Measurements from ENCODE around the gene PDIK1L. TPM values are rescaled to one million over a fixed set of nuclear protein-coding genes. Genes with fewer than 3 reads are reported as not detected.

PDIK1L gene
- total and polyA plus RNA-seq, 2 of the 8 experiments (the other 6 are each of a cell fraction or from before 2014, with no cell fraction given), result 0.95 to 4.5 TPM

GRCh38 chr1:26083208-26083607, 28.4 kb upstream of the PDIK1L start (continued):
- TF ChIP-seq CHD7 (IDR thresholded peaks at IDR 0.05; ENCODE audit: insufficient replicate concordance, low read length), result no peak
- no peak for TF ChIP-seq HDAC2 (IDR thresholded peaks at IDR 0.05; ENCODE audit: borderline replicate concordance in 1 of 2, low read depth in 2 of 2, low read length in 2 of 2)
- TF ChIP-seq SP1 (IDR thresholded peaks at IDR 0.05; ENCODE audit: low read depth, low read length), result no peak
- no peak for TF ChIP-seq RFX5 (IDR thresholded peaks at IDR 0.05; ENCODE audit: borderline replicate concordance, low read depth, low read length)
- no peak for TF ChIP-seq CHD2 (IDR thresholded peaks at IDR 0.05; ENCODE audit: low read length)
- TF ChIP-seq KDM1A (IDR thresholded peaks at IDR 0.05; ENCODE audit: borderline replicate concordance, low read length), result no peak
- TF ChIP-seq JUN (IDR thresholded peaks at IDR 0.05; ENCODE audit: low read depth, low read length), result no peak
- TF ChIP-seq POU5F1 (IDR thresholded peaks at IDR 0.05; ENCODE audit: low read depth, low read length), result no peak
- no peak for TF ChIP-seq NRF1 (IDR thresholded peaks at IDR 0.05; ENCODE audit: low read depth, low read length)
- no peak for TF ChIP-seq SUZ12 (IDR thresholded peaks at IDR 0.05; ENCODE audit: low read length)
- TF ChIP-seq E2F6 (IDR thresholded peaks at IDR 0.05), result no peak
- TF ChIP-seq SP2 (IDR thresholded peaks at IDR 0.05; ENCODE audit: low read length), result no peak
